ENCODE measurements around the gene CHSY1.

GRCh38 chr15:101185770-101186169, 66.1 kb downstream of the CHSY1 start:
- TF ChIP-seq CTCF (IDR thresholded peaks at IDR 0.05): no peak
- no peak for TF ChIP-seq EP300 (IDR thresholded peaks at IDR 0.05)
- TF ChIP-seq MAZ (IDR thresholded peaks at IDR 0.05; ENCODE audit: borderline replicate concordance, low read depth, low read length): no peak
- no peak for TF ChIP-seq MAX (IDR thresholded peaks at IDR 0.05)
- no peak for TF ChIP-seq JUN (IDR thresholded peaks at IDR 0.05)
- no peak for TF ChIP-seq JUNB (IDR thresholded peaks at IDR 0.05)
- no peak for TF ChIP-seq CBX8 (IDR thresholded peaks at IDR 0.05)
- no peak for TF ChIP-seq EHMT2 (IDR thresholded peaks at IDR 0.05; ENCODE audit: low read depth)
- no peak for TF ChIP-seq POLR2AphosphoS2 (conservative IDR thresholded peaks at IDR 0.05; ENCODE audit: low read length)

Data from A549 (cell line).